Ovary (tissue), 3 donors: ENCODE results near the gene ZPR1.
"Not testable (repeated sequence)": the region's sequence is repeated elsewhere in the genome, so short reads cannot be mapped to it uniquely, and the experiment has no call there.

Experiments
- POLR2A ChIP-seq: fragments of 450-650 bp; IDR thresholded peaks from one replicate; pipeline ENCODE4 v1.6.1; 2017; ENCODE audit warnings: antibody characterized with exemption, mild to moderate bottlenecking, moderate library complexity
- TF ChIP-seq, protein P1 (sequence below), 3 donors: fragments of 450-650 bp in 2 of 3; fragments of 200-600 bp in 1 of 3; IDR thresholded peaks; one replicate each; pipeline versions ENCODE4 v1.5.1 to v1.8.0; 2016 to 2022; ENCODE audit warnings: antibody characterized with exemption in 3 of 3, mild to moderate bottlenecking in 1 of 3
- donor health status: DM: no; HTN: no; CAD: no.

DNA sequence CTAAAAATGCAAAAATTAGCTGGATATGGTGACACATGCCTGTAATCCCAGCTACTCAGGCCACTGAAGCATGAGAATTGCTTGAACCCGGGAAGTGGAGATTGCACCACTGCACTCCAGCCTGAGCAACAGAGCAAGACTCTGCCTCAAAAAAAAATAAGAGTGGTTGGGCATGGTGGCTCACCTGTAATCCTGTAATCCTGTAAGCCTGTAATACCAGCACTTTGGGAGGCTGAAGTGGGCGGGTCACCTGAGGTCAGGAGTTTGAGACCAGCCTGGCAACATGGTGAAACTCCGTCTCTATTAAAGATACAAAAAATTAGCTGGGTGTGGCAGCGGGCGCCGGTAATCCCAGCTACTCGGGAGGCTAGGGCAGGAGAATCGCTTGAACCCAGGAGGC is 31.8 kb downstream of the ZPR1 start:
- TF ChIP-seq, protein P1, sequence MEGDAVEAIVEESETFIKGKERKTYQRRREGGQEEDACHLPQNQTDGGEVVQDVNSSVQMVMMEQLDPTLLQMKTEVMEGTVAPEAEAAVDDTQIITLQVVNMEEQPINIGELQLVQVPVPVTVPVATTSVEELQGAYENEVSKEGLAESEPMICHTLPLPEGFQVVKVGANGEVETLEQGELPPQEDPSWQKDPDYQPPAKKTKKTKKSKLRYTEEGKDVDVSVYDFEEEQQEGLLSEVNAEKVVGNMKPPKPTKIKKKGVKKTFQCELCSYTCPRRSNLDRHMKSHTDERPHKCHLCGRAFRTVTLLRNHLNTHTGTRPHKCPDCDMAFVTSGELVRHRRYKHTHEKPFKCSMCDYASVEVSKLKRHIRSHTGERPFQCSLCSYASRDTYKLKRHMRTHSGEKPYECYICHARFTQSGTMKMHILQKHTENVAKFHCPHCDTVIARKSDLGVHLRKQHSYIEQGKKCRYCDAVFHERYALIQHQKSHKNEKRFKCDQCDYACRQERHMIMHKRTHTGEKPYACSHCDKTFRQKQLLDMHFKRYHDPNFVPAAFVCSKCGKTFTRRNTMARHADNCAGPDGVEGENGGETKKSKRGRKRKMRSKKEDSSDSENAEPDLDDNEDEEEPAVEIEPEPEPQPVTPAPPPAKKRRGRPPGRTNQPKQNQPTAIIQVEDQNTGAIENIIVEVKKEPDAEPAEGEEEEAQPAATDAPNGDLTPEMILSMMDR (IDR thresholded peaks at IDR 0.05): not testable (repeated sequence)
- TF ChIP-seq POLR2A: not testable (repeated sequence)
